A673 (cell line): ENCODE results near the gene ANKRD28. TPM values are rescaled to one million over a fixed set of nuclear protein-coding genes. Genes with fewer than 3 reads are reported as not detected.

Experiments used
- BruUV-seq: library from RNA; stranded (reverse); fragments of 400-500 nt; replicated peaks from 2 replicates; lab custom pipeline; 2021; lab: Mats Ljungman, UMichigan
- CTCF ChIA-PET: fragments of 300-600 bp; sonication (Branson Sonifier 250); formaldehyde crosslinking; loops from one replicate; lab custom pipeline; 2022; ENCODE audit warnings: antibody characterized with exemption; lab: Charles Lee
- POLR2A ChIA-PET: fragments of 300-600 bp; sonication (Branson Sonifier 250); formaldehyde crosslinking; loops from one replicate; lab custom pipeline; 2022; ENCODE audit warnings: antibody characterized with exemption; ENCODE audit not compliant: low non-redundant PET; lab: Charles Lee
- DNase-seq: peaks from one replicate; pipeline ENCODE4 v3.0.0-alpha.2; 2015; ENCODE audit warnings: low spot score
- H3K27ac ChIP-seq: fragments of 200-600 bp; sonication (generic); 2 replicates; pipeline ENCODE4 v1.5.1; 2016; ENCODE audit warnings: mixed run types, low read depth, mild to moderate bottlenecking, mixed read lengths, antibody characterized with exemption, low read length; ENCODE audit not compliant: poor library complexity, severe bottlenecking
- H3K27me3 ChIP-seq: fragments of 200-600 bp; sonication (generic); replicated peaks from 2 replicates; pipeline ENCODE4 v1.6.1; 2017; ENCODE audit warnings: mixed run types, low read depth, mild to moderate bottlenecking, mixed read lengths, antibody characterized with exemption, low read length; ENCODE audit not compliant: insufficient read depth, poor library complexity
- H3K36me3 ChIP-seq: fragments of 200-600 bp; sonication (generic); 2 replicates; pipeline ENCODE4 v1.6.1; 2016; ENCODE audit warnings: mixed run types, mild to moderate bottlenecking, mixed read lengths, antibody characterized with exemption, low read length; ENCODE audit not compliant: insufficient read depth, poor library complexity, severe bottlenecking
- H3K4me1 ChIP-seq: fragments of 200-600 bp; sonication (generic); 2 replicates; pipeline ENCODE4 v1.6.1; 2017; ENCODE audit warnings: mixed run types, mild to moderate bottlenecking, mixed read lengths, antibody characterized with exemption, low read length; ENCODE audit not compliant: insufficient read depth, poor library complexity, severe bottlenecking
- H3K4me3 ChIP-seq: fragments of 200-600 bp; sonication (generic); 2 replicates; pipeline ENCODE4 v1.5.1; 2016; ENCODE audit warnings: low read depth, mixed run types, mild to moderate bottlenecking, mixed read lengths, low read length; ENCODE audit not compliant: poor library complexity, severe bottlenecking
- H3K9me3 ChIP-seq: fragments of 200-600 bp; sonication (generic); 2 replicates; pipeline ENCODE4 v1.6.1; 2016; ENCODE audit warnings: mixed run types, low read depth, mild to moderate bottlenecking, mixed read lengths, antibody characterized with exemption, low read length; ENCODE audit not compliant: poor library complexity, severe bottlenecking
- CTCF ChIP-seq: fragments of 300-800, 200-600 bp; sonication (generic); conservative IDR thresholded peaks from 2 replicates; pipeline ENCODE4 v1.5.1; 2017; ENCODE audit warnings: low read depth, mild to moderate bottlenecking, antibody characterized with exemption, low read length, moderate library complexity, mixed read lengths
- EZH2 ChIP-seq: fragments of 200-600 bp; sonication (generic); IDR thresholded peaks from 2 replicates; pipeline ENCODE4 v1.6.1; 2017; ENCODE audit warnings: borderline replicate concordance, low read depth, mild to moderate bottlenecking, mixed read lengths, antibody characterized with exemption, low read length; ENCODE audit not compliant: poor library complexity, severe bottlenecking
- intact Hi-C: fragments of 100-400 bp; cut with micrococcal nuclease; formaldehyde crosslinking; loops from one replicate; pipeline ENCODE4 v1.10.0; 2022; ENCODE audit not compliant: unreplicated experiment
- total RNA-seq: library from RNA; stranded (reverse); gene quantifications from 2 replicates; pipeline ENCODE4 v1.2.3, GENCODE V29; 2021

ANKRD28 gene
- total RNA-seq, 1 experiment from 2014 or later, result 29.9 TPM

- Histone ChIP-seq H3K27ac (no peak overlapping the region), H3K4me1 (no peaks in the 10 kb centered on the region), H3K27me3 (no peaks in the 10 kb centered on the region), H3K4me3 (no peak overlapping the region), H3K9me3 (no peaks in the 10 kb centered on the region), H3K36me3 (no peaks in the 10 kb centered on the region)
- CTCF ChIA-PET, result no interaction called here
- intact Hi-C loops, result no loop called here
- TF ChIP-seq CTCF (no peak), EZH2 (no peak)
- BruUV-seq, result no TSS peak
- POLR2A ChIA-PET, result no interaction called here
- DNase-seq, result no peak
Observed at GRCh38 chr3:15823092-15823491, 25.3 kb upstream of the ANKRD28 start.

- H3K4me1 ChIP-seq, result no peaks in the 10 kb centered on the region
- H3K27ac ChIP-seq, result no peak overlapping the region
- intact Hi-C loops, result no loop called here
- no peaks in the 10 kb centered on the region for H3K36me3 ChIP-seq
- no peak for DNase-seq
- H3K9me3 ChIP-seq, result no peaks in the 10 kb centered on the region
- no peaks in the 10 kb centered on the region for H3K27me3 ChIP-seq
- BruUV-seq, result no TSS peak
- CTCF ChIA-PET, result interaction anchor here (0.7 kb wide), 1 partner anchor 356 kb away, joined by 3 read pairs; no protein-coding TSS in a partner anchor
- no peak for TF ChIP-seq CTCF
- no peak for TF ChIP-seq EZH2
- POLR2A ChIA-PET, result no interaction called here
- no peak overlapping the region for H3K4me3 ChIP-seq
Observed at GRCh38 chr3:15822281-15822680, 24.5 kb upstream of the ANKRD28 start.

GRCh38 chr3:15820911-15821310 lies 23.1 kb upstream of the ANKRD28 start:
- ChIA-PET CTCF (no interaction called here), POLR2A (no interaction called here)
- H3K4me3 ChIP-seq, result no peak overlapping the region
- TF ChIP-seq EZH2 (no peak), CTCF (no peak)
- no peak for DNase-seq
- H3K27ac ChIP-seq, result no peak overlapping the region
- H3K27me3 ChIP-seq, result no peaks in the 10 kb centered on the region
- H3K36me3 ChIP-seq, result no peaks in the 10 kb centered on the region
- intact Hi-C loops, result no loop called here
- no TSS peak for BruUV-seq
- no peaks in the 10 kb centered on the region for H3K9me3 ChIP-seq
- no peaks in the 10 kb centered on the region for H3K4me1 ChIP-seq
